Prostate gland (tissue), 2 donors: ENCODE data around the gene ASGR1. TPM values are rescaled to one million over a fixed set of nuclear protein-coding genes. Genes with fewer than 3 reads are reported as not detected.

Experiments
- DNase-seq: peaks from one replicate; pipeline ENCODE4 v3.0.0-alpha.2; 2019; ENCODE audit warnings: low spot score
- H3K27ac ChIP-seq, 2 donors: fragments of 200-600 bp; sonication (generic); 2 replicates each; pipeline ENCODE4 v1.5.1; 2017 to 2019
- H3K27me3 ChIP-seq: fragments of 200-600 bp; sonication (generic); replicated peaks from 2 replicates; pipeline ENCODE4 v1.5.1; 2019; ENCODE audit not compliant: insufficient read depth
- H3K36me3 ChIP-seq, 2 donors: fragments of 200-600 bp; sonication (generic); 1 replicate in 1 of 2; 2 replicates in 1 of 2; pipeline versions ENCODE4 v1.5.1 to v1.8.1; 2017 to 2019
- H3K4me1 ChIP-seq: fragments of 200-600 bp; sonication (generic); replicated peaks from 2 replicates; pipeline ENCODE4 v1.5.1; 2019
- H3K4me3 ChIP-seq, 2 donors: fragments of 200-600 bp; sonication (generic); 2 replicates each; pipeline ENCODE4 v1.5.1; 2017 to 2019
- H3K9me3 ChIP-seq: fragments of 200-600 bp; sonication (generic); 2 replicates; pipeline ENCODE4 v1.5.1; 2017
- CTCF ChIP-seq, 4 experiments: fragments of 200-600 bp in 2 of 4; fragments of 450-650 bp in 2 of 4; sonication (generic) in 2 of 4; IDR thresholded peaks; 1 replicate in 3 of 4; 2 replicates in 1 of 4; pipeline ENCODE4 v1.5.1; 2016 to 2019; ENCODE audit warnings: antibody characterized with exemption in 4 of 4, mild to moderate bottlenecking in 2 of 4, moderate library complexity in 2 of 4
- POLR2A ChIP-seq: fragments of 450-650 bp; IDR thresholded peaks from one replicate; pipeline ENCODE4 v1.6.1; 2016; ENCODE audit warnings: antibody characterized with exemption, mild to moderate bottlenecking
- POLR2AphosphoS5 ChIP-seq: sonication (generic); formaldehyde crosslinking; IDR thresholded peaks from one replicate; pipeline ENCODE4 v1.6.1; 2017; ENCODE audit warnings: antibody characterized with exemption
- WGBS: methylation state at CpG from one replicate; pipeline ENCODE4 v1.1.5; 2018; 5-methylcytosine and 5-hydroxymethylcytosine counted together
- intact Hi-C: fragments of 100-400 bp; cut with DNase I; formaldehyde crosslinking; loops from one replicate; pipeline ENCODE4 v1.14.2; 2022
- total RNA-seq, 2 donors: library from RNA; depleted of rRNA; stranded (reverse); fragments of >200 nt; gene quantifications; one replicate each; pipeline ENCODE4 v1.1.0, GENCODE V29; 2016

Gene ASGR1
- total RNA-seq, 2 donors from 2014 or later: 0.50 to 9.4 TPM

DNA sequence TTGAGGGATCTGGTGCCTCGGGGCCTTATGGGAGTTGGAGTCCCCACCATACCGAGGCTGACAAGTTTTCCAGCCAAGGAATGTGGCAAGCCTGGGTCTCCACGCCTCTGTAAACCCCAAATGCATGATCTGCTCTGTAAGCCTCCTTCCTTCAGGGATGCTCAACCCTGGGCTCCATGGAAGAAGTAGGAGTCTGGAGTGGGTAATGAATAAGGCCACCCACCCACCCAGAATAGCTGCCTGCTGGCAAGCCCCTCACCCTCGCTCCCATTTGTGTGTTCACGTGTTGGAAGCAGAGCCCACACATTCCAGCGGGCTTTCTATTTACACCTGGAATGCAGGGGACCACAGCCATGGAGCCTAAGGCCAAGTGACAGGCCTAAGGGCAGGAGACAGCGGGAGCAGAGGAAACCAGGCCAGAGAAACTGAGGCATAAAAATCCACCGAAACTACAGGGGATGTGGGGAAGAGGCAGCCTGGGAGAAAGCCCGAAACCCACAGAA is 36.0 kb upstream of the ASGR1 start:
- intact Hi-C loops: no loop called here
- H3K4me3 ChIP-seq: no peak overlapping the region
- no peak for TF ChIP-seq POLR2A
- no peak for TF ChIP-seq CTCF (IDR thresholded peaks at IDR 0.05)
- peak; percentile 87 for TF ChIP-seq POLR2AphosphoS5
- no peaks in the 10 kb centered on the region for H3K9me3 ChIP-seq
- DNase-seq: no peak
- H3K36me3 ChIP-seq: no peaks in the 10 kb centered on the region
- no peaks in the 10 kb centered on the region for H3K27me3 ChIP-seq
- H3K27ac ChIP-seq: peak overlapping the region; percentile 49 to 67
- H3K4me1 ChIP-seq: peaks cover 8% of the 10 kb centered on the region
- WGBS: 22% methylated on average over 9 of the region's 9 CpGs

GRCh38 chr17:7214300-7215135 is 35.3 kb upstream of the ASGR1 start:
- Histone ChIP-seq H3K9me3 (no peaks in the 10 kb centered on the region), H3K36me3 (no peaks in the 10 kb centered on the region), H3K4me3 (peak overlapping the region; percentile 26 to 34), H3K27ac (peak overlapping the region; percentile 25 to 67), H3K4me1 (peaks cover 8% of the 10 kb centered on the region), H3K27me3 (no peaks in the 10 kb centered on the region)
- under 1% methylated on average over 45 of the region's 45 CpGs for WGBS
- peak; percentile 95 for DNase-seq
- intact Hi-C loops: no loop called here
- TF ChIP-seq POLR2AphosphoS5 (peak; percentile 85), CTCF (IDR thresholded peaks at IDR 0.05) (peak in 3 of 4 experiments; percentile 18 to 61 (median 52)), POLR2A (no peak)

- DNase-seq: peak; percentile 43
- Histone ChIP-seq H3K4me3 (peak overlapping the region; percentile 26 to 34), H3K27ac (no peak overlapping the region), H3K36me3 (no peaks in the 10 kb centered on the region), H3K9me3 (no peaks in the 10 kb centered on the region), H3K27me3 (no peaks in the 10 kb centered on the region), H3K4me1 (peaks cover 8% of the 10 kb centered on the region)
- 6% methylated on average over 15 of the region's 15 CpGs for WGBS
- intact Hi-C loops: no loop called here
- TF ChIP-seq POLR2A: no peak
- TF ChIP-seq CTCF (IDR thresholded peaks at IDR 0.05): peak in 1 of 4 experiments; percentile 31
Observed at GRCh38 chr17:7213895-7214299, 34.7 kb upstream of the ASGR1 start.

GRCh38 chr17:7211491-7212273 is 32.5 kb upstream of the ASGR1 start:
- no peak for TF ChIP-seq POLR2A
- TF ChIP-seq POLR2AphosphoS5: no peak
- no peak for TF ChIP-seq CTCF (IDR thresholded peaks at IDR 0.05)
- WGBS: 42% methylated on average over 35 of the region's 37 CpGs
- Histone ChIP-seq H3K4me1 (no peaks in the 10 kb centered on the region), H3K27me3 (no peaks in the 10 kb centered on the region), H3K4me3 (no peak overlapping the region), H3K27ac (no peak overlapping the region), H3K36me3 (no peaks in the 10 kb centered on the region), H3K9me3 (no peaks in the 10 kb centered on the region)
- intact Hi-C loops: no loop called here
- DNase-seq: no peak
